PC-3 (cell line): ENCODE data around the gene MAN2B1. TPM values are rescaled to one million over a fixed set of nuclear protein-coding genes. Genes with fewer than 3 reads are reported as not detected.

Experiments
- ATAC-seq: fragments of 200-7000 bp; cut with Tn5 transposase; 2 replicates; pipeline ENCODE4 v1.9.1; 2020; ENCODE audit warnings: mild to moderate bottlenecking, moderate library complexity
- BruUV-seq: library from RNA; stranded (reverse); fragments of 400-500 nt; replicated peaks from 2 replicates; lab custom pipeline; 2021; lab: Mats Ljungman, UMichigan
- CTCF ChIA-PET: fragments of 300-600 bp; sonication (Branson Sonifier 250); formaldehyde crosslinking; loops from one replicate; lab custom pipeline; 2022; ENCODE audit warnings: antibody characterized with exemption; lab: Charles Lee
- POLR2A ChIA-PET: fragments of 300-600 bp; sonication (Branson Sonifier 250); formaldehyde crosslinking; loops from one replicate; lab custom pipeline; 2022; ENCODE audit warnings: antibody characterized with exemption; ENCODE audit not compliant: unreplicated experiment; lab: Charles Lee
- DNase-seq: peaks from one replicate; pipeline ENCODE4 v3.0.0-alpha.2; 2015
- H2AFZ ChIP-seq: fragments of 300-600 bp; sonication (generic); 2 replicates; pipeline ENCODE4 v1.6.0; 2016; ENCODE audit warnings: antibody characterized with exemption, low read length
- H3F3A ChIP-seq: fragments of 300-600 bp; sonication (generic); one replicate; pipeline ENCODE4 v1.6.0; 2017; ENCODE audit warnings: antibody characterized with exemption, low read length, control low read depth, mild to moderate bottlenecking; ENCODE audit not compliant: unreplicated experiment
- H3K27ac ChIP-seq: fragments of 300-600 bp; sonication (generic); 2 replicates; pipeline ENCODE4 v1.5.1; 2016; ENCODE audit warnings: mild to moderate bottlenecking, low read length
- H3K27me3 ChIP-seq: fragments of 300-600 bp; sonication (generic); 2 replicates; pipeline ENCODE4 v1.6.1; 2016; ENCODE audit warnings: low read length, mixed read lengths
- H3K36me3 ChIP-seq: fragments of 300-600 bp; sonication (generic); 2 replicates; pipeline ENCODE4 v1.6.1; 2016; ENCODE audit warnings: low read depth, mixed run types, low read length, mixed read lengths
- H3K4me1 ChIP-seq: fragments of 300-600 bp; sonication (generic); 2 replicates; pipeline ENCODE4 v1.5.1; 2016; ENCODE audit warnings: low read length; ENCODE audit not compliant: insufficient read depth
- H3K4me2 ChIP-seq: fragments of 300-600 bp; sonication (generic); 2 replicates; pipeline ENCODE4 v1.6.0; 2016; ENCODE audit warnings: low read length
- H3K4me3 ChIP-seq: fragments of 300-600 bp; sonication (generic); 2 replicates; pipeline ENCODE4 v1.5.1; 2016; ENCODE audit warnings: mild to moderate bottlenecking, low read length, mixed read lengths
- H3K79me2 ChIP-seq: fragments of 300-600 bp; sonication (generic); 2 replicates; pipeline ENCODE4 v1.6.1; 2017; ENCODE audit warnings: low read length, mixed read lengths
- H3K9ac ChIP-seq: fragments of 300-600 bp; sonication (generic); 2 replicates; pipeline ENCODE4 v1.6.0; 2016; ENCODE audit warnings: mild to moderate bottlenecking, low read length
- H3K9me2 ChIP-seq: fragments of 300-600 bp; sonication (generic); replicated peaks from 2 replicates; pipeline ENCODE4 v1.6.1; 2016; ENCODE audit warnings: mixed run types, low read length, mixed read lengths
- H3K9me3 ChIP-seq: fragments of 300-600 bp; sonication (generic); 2 replicates; pipeline ENCODE4 v1.6.1; 2016; ENCODE audit warnings: low read length, mixed read lengths
- H4K20me1 ChIP-seq: fragments of 300-600 bp; sonication (generic); 2 replicates; pipeline ENCODE4 v1.6.1; 2016; ENCODE audit warnings: low read length, mixed read lengths
- EZH2 ChIP-seq: fragments of 300-600 bp; sonication (generic); IDR thresholded peaks from one replicate; pipeline ENCODE4 v1.6.1; 2017; ENCODE audit warnings: antibody characterized with exemption, mild to moderate bottlenecking, low read length; ENCODE audit not compliant: unreplicated experiment
- EZH2phosphoT487 ChIP-seq: fragments of 300-600 bp; sonication (generic); IDR thresholded peaks from 2 replicates; pipeline ENCODE4 v1.6.1; 2018; ENCODE audit warnings: mild to moderate bottlenecking, antibody characterized with exemption, low read length, borderline replicate concordance
- intact Hi-C: fragments of 100-400 bp; cut with micrococcal nuclease; formaldehyde crosslinking; loops from 2 replicates; pipeline ENCODE4 v1.9.0; 2023
- total RNA-seq: library from RNA; depleted of rRNA; stranded (reverse); fragments of >200 nt; gene quantifications from 2 replicates; pipeline ENCODE4 v1.2.3, GENCODE V29; 2014
- TF ChIP-seq, protein P1 (sequence below): fragments of 300-600 bp; sonication (generic); conservative IDR thresholded peaks from 2 replicates; pipeline ENCODE4 v1.5.1; 2017; ENCODE audit warnings: antibody characterized with exemption, low read depth, mild to moderate bottlenecking, low read length

The MAN2B1 gene
- total RNA-seq, 1 experiment from 2014 or later = 67.5 TPM

DNA sequence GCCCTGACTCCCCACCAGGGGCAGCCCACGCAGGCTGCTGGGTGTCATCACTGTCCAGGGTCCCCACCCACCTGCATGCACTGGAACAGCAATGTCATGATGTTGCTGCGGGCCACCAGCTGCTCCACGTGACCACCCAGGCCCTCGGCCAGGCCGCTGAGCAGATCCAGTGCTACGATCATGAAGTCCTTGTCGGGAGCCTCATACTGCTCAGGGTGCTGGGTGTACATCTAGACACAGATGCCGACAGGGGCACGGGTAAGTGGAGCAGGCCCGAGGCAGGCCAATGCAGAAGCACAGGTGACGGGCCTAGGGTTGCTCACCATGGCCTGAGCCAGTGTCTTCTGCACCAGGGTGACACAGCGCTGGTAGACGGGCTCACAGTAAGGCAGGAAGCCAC lies 38.6 kb upstream of the MAN2B1 start:
- no peak overlapping the region for H3K4me3 ChIP-seq
- no peak overlapping the region for H2AFZ ChIP-seq
- no peaks in the 10 kb centered on the region for H3K27me3 ChIP-seq
- H3K9me2 ChIP-seq = no peaks in the 10 kb centered on the region
- CTCF ChIA-PET = no interaction called here
- ATAC-seq = no peak
- H3K79me2 ChIP-seq = no peaks in the 10 kb centered on the region
- no peaks in the 10 kb centered on the region for H3K4me1 ChIP-seq
- no peak overlapping the region for H3K27ac ChIP-seq
- no peaks in the 10 kb centered on the region for H4K20me1 ChIP-seq
- H3K9me3 ChIP-seq = no peaks in the 10 kb centered on the region
- DNase-seq = no peak
- no peak overlapping the region for H3K9ac ChIP-seq
- TF ChIP-seq EZH2 (no peak), EZH2phosphoT487 (no peak)
- TF ChIP-seq, protein P1, sequence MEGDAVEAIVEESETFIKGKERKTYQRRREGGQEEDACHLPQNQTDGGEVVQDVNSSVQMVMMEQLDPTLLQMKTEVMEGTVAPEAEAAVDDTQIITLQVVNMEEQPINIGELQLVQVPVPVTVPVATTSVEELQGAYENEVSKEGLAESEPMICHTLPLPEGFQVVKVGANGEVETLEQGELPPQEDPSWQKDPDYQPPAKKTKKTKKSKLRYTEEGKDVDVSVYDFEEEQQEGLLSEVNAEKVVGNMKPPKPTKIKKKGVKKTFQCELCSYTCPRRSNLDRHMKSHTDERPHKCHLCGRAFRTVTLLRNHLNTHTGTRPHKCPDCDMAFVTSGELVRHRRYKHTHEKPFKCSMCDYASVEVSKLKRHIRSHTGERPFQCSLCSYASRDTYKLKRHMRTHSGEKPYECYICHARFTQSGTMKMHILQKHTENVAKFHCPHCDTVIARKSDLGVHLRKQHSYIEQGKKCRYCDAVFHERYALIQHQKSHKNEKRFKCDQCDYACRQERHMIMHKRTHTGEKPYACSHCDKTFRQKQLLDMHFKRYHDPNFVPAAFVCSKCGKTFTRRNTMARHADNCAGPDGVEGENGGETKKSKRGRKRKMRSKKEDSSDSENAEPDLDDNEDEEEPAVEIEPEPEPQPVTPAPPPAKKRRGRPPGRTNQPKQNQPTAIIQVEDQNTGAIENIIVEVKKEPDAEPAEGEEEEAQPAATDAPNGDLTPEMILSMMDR = no peak
- no peak overlapping the region for H3K4me2 ChIP-seq
- BruUV-seq = no TSS peak
- intact Hi-C loops = no loop called here
- no peaks in the 10 kb centered on the region for H3F3A ChIP-seq
- POLR2A ChIA-PET = no interaction called here
- H3K36me3 ChIP-seq = peaks cover 75% of the 10 kb centered on the region

DNA sequence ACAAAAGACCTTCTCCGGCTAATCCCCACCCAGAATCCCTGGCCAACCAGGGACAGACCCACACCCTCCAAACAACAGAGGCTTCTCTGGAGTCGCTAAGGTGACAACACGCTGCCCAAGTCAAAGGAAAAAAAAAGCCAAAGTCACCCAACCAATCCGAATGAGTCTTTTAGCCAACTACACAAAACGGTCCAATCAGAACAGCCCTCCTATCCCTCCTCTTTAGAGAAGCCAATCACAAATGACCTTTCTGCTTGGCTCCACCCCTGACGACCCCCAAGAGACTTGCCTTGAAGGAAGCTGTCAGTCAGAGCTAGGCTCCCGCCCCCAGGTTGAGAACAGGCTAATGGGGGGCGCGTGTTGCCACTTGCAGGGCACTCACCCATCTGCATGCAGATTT lies 36.5 kb upstream of the MAN2B1 start:
- no peaks in the 10 kb centered on the region for H3K79me2 ChIP-seq
- no peak overlapping the region for H3K4me2 ChIP-seq
- no peaks in the 10 kb centered on the region for H3F3A ChIP-seq
- no peaks in the 10 kb centered on the region for H3K9me3 ChIP-seq
- no peak overlapping the region for H3K27ac ChIP-seq
- TF ChIP-seq EZH2 = no peak
- TF ChIP-seq EZH2phosphoT487 = no peak
- TF ChIP-seq, protein P1 = no peak
- intact Hi-C loops = no loop called here
- DNase-seq = peak; percentile 52
- ATAC-seq = peak; percentile 25; the same call in 1 of the 2 replicates
- BruUV-seq = no TSS peak
- CTCF ChIA-PET = no interaction called here
- H3K9ac ChIP-seq = no peak overlapping the region
- no peak overlapping the region for H3K4me3 ChIP-seq
- H3K27me3 ChIP-seq = no peaks in the 10 kb centered on the region
- peaks cover 69% of the 10 kb centered on the region for H3K36me3 ChIP-seq
- no peak overlapping the region for H2AFZ ChIP-seq
- no peaks in the 10 kb centered on the region for H3K9me2 ChIP-seq
- no peaks in the 10 kb centered on the region for H4K20me1 ChIP-seq
- H3K4me1 ChIP-seq = no peaks in the 10 kb centered on the region
- POLR2A ChIA-PET = no interaction called here

DNA sequence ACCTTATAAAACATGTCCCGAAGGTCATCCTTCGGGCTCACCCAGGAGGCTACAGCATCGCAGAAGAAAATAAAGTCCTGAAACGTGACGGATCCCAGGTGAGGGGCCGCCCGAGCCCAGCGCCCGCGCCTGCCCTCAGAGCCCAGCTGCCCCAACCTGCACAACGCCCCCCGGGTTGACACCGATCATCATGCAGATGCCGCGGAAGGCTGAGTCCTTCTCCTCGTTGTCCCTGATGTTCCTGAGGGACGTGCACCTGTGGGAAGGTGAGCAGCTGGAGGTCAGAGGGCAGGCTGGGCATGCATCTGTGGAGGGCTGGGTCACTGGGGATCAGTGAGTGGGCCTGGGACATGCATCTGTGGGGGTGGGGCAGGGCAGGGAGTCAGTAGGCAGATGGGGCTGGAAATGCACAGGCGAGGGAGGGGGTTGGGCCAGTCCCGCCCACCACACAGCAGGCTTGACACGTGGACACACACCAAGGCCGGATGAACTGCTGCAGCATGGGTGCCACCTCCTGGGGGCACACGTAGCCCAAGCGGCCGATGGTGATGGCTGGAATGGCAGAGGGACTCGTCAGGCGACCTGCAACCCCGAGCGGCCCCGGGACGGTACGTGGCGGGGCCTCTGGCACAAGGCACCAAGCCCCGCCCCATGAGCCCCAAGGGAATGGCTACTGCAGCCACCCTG lies 35.2 kb upstream of the MAN2B1 start:
- Histone ChIP-seq H3K4me2 (no peak overlapping the region), H3F3A (no peaks in the 10 kb centered on the region), H3K4me3 (no peak overlapping the region), H3K4me1 (no peaks in the 10 kb centered on the region; the same call in 1 of the 2 replicates), H3K9me3 (no peaks in the 10 kb centered on the region), H3K27me3 (no peaks in the 10 kb centered on the region), H2AFZ (no peak overlapping the region), H3K36me3 (peaks cover 64% of the 10 kb centered on the region), H3K9me2 (no peaks in the 10 kb centered on the region), H4K20me1 (no peaks in the 10 kb centered on the region), H3K79me2 (no peaks in the 10 kb centered on the region), H3K9ac (no peak overlapping the region), H3K27ac (no peak overlapping the region)
- TF ChIP-seq, protein P1 = no peak
- no peak for TF ChIP-seq EZH2
- POLR2A ChIA-PET = no interaction called here
- CTCF ChIA-PET = no interaction called here
- ATAC-seq = no peak
- intact Hi-C loops = no loop called here
- no peak for DNase-seq
- BruUV-seq = no TSS peak
